PC-9 (cell line): ENCODE results near the gene NCAN. TPM values are rescaled to one million over a fixed set of nuclear protein-coding genes. Genes with fewer than 3 reads are reported as not detected.

Source experiments
- BruUV-seq: library from RNA; stranded (reverse); fragments of 400-500 nt; replicated peaks from 2 replicates; lab custom pipeline; 2021; lab: Mats Ljungman, UMichigan
- CTCF ChIA-PET: fragments of 300-600 bp; sonication (Branson Sonifier 250); formaldehyde crosslinking; loops from one replicate; lab custom pipeline; 2022; ENCODE audit warnings: antibody characterized with exemption; lab: Charles Lee
- POLR2A ChIA-PET: fragments of 300-600 bp; sonication (Branson Sonifier 250); formaldehyde crosslinking; loops from one replicate; lab custom pipeline; 2022; ENCODE audit warnings: antibody characterized with exemption; ENCODE audit not compliant: unreplicated experiment; lab: Charles Lee
- DNase-seq, 2 experiments: peaks; one replicate each; pipeline versions ENCODE4 v3.0.0 to v3.0.0-alpha.2; 2015 to 2022; ENCODE audit warnings: mixed read lengths in 1 of 2
- H2AFZ ChIP-seq: fragments of 200-600 bp; sonication (generic); 2 replicates; pipeline ENCODE4 v1.8.1; 2017; ENCODE audit warnings: antibody characterized with exemption
- H3F3A ChIP-seq: fragments of 200-600 bp; sonication (generic); 2 replicates; pipeline ENCODE4 v1.8.1; 2017; ENCODE audit warnings: antibody characterized with exemption, mild to moderate bottlenecking, low read depth; ENCODE audit not compliant: insufficient read depth
- H3K27ac ChIP-seq: fragments of 200-600 bp; sonication (generic); 2 replicates; pipeline ENCODE4 v1.6.1; 2016; ENCODE audit warnings: mixed run types
- H3K27me3 ChIP-seq: fragments of 200-600 bp; sonication (generic); 2 replicates; pipeline ENCODE4 v1.6.1; 2016; ENCODE audit warnings: low read depth, mixed run types; ENCODE audit not compliant: insufficient read depth
- H3K36me3 ChIP-seq: fragments of 200-600 bp; sonication (generic); 2 replicates; pipeline ENCODE4 v1.6.1; 2016; ENCODE audit warnings: low read depth, mixed run types
- H3K4me1 ChIP-seq: fragments of 200-600 bp; sonication (generic); replicated peaks from 2 replicates; pipeline ENCODE4 v1.6.1; 2016; ENCODE audit warnings: mixed run types; ENCODE audit not compliant: insufficient read depth
- H3K4me2 ChIP-seq: fragments of 200-600 bp; sonication (generic); 2 replicates; pipeline ENCODE4 v1.6.1; 2017; ENCODE audit warnings: mixed run types
- H3K4me3 ChIP-seq: fragments of 200-600 bp; sonication (generic); 2 replicates; pipeline ENCODE4 v1.6.1; 2016; ENCODE audit warnings: mixed run types
- H3K79me2 ChIP-seq: fragments of 200-600 bp; sonication (generic); 2 replicates; pipeline ENCODE4 v1.6.1; 2017; ENCODE audit warnings: low read depth, mixed run types
- H3K9me2 ChIP-seq: fragments of 200-600 bp; sonication (generic); 2 replicates; pipeline ENCODE4 v1.8.1; 2017; ENCODE audit warnings: mild to moderate bottlenecking; ENCODE audit not compliant: insufficient read depth
- H3K9me3 ChIP-seq: fragments of 200-600 bp; sonication (generic); 2 replicates; pipeline ENCODE4 v1.8.1; 2016; ENCODE audit warnings: low read depth; ENCODE audit not compliant: insufficient read depth
- H4K20me1 ChIP-seq: fragments of 200-600 bp; sonication (generic); 2 replicates; pipeline ENCODE4 v1.8.1; 2017; ENCODE audit not compliant: insufficient read depth
- EZH2 ChIP-seq: fragments of 200-600 bp; sonication (generic); IDR thresholded peaks from 2 replicates; pipeline ENCODE4 v1.8.0; 2017; ENCODE audit warnings: antibody characterized with exemption, low read depth
- intact Hi-C: fragments of 100-400 bp; cut with micrococcal nuclease; formaldehyde crosslinking; loops from one replicate; pipeline ENCODE4 v1.10.0; 2022; ENCODE audit not compliant: unreplicated experiment
- total RNA-seq: library from RNA; stranded (reverse); gene quantifications from 2 replicates; pipeline ENCODE4 v1.2.3, GENCODE V29; 2021
- TF ChIP-seq, protein P1 (sequence below): fragments of 200-600 bp; sonication (generic); conservative IDR thresholded peaks from 2 replicates; pipeline ENCODE4 v1.6.1; 2017; ENCODE audit warnings: mixed run types, antibody characterized with exemption, mild to moderate bottlenecking, moderate library complexity

NCAN gene
- total RNA-seq, 1 experiment from 2014 or later: not detected

DNA sequence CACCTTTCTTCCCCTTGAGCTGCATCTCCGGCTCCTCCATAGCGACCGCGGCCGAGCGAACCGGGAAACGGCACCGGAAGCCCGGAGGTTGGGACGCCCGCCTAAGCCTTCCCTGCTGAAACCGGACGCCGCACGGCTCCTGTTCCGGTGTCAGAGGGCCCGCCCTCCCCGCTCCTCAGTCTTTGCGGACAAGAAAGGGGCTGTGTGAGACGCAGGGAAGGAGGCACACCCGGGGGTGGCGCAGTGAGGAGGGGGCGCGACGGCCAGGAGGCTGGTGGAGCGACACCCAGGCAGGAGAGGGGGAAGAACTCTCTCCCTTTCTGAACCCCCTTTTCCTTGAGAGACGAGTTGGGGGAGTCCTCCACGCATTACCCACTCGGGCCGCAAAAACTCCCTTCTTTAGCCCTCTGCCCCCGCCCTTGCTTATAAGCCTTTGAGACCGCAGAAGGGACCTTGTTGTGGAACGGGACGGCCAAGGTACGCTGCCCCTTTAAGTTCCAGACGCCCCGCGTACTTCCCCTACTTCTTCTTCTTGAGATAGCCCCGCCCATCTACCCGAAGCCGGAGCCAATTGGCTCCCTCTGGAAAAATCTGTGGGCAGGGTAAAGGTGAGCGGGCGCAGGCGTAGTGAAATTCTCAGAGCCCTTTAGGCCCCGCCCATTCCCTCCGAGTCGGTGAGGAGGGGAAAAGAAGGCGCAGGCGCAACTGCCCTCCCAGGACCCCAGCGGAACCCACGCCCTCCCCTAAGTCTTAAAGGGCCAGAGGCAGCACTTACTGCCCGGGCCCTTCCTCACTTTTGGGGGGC is 19.5 kb upstream of the NCAN start, which contains the start of the genes BORCS8 and RFXANK:
Gene BORCS8, minus strand, starts transcription at position 75 of the 805 bp plus-strand sequence. Its CDS starts 35 bp downstream, at position 40.
Gene RFXANK, plus strand, starts transcription at position 181 of the 805 bp plus-strand sequence. CDS start 1,689 bp downstream, outside the sequence.
- peaks cover 43% of the 10 kb centered on the region for H3K79me2 ChIP-seq
- TF ChIP-seq EZH2: no peak
- TF ChIP-seq, protein P1, sequence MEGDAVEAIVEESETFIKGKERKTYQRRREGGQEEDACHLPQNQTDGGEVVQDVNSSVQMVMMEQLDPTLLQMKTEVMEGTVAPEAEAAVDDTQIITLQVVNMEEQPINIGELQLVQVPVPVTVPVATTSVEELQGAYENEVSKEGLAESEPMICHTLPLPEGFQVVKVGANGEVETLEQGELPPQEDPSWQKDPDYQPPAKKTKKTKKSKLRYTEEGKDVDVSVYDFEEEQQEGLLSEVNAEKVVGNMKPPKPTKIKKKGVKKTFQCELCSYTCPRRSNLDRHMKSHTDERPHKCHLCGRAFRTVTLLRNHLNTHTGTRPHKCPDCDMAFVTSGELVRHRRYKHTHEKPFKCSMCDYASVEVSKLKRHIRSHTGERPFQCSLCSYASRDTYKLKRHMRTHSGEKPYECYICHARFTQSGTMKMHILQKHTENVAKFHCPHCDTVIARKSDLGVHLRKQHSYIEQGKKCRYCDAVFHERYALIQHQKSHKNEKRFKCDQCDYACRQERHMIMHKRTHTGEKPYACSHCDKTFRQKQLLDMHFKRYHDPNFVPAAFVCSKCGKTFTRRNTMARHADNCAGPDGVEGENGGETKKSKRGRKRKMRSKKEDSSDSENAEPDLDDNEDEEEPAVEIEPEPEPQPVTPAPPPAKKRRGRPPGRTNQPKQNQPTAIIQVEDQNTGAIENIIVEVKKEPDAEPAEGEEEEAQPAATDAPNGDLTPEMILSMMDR: no peak

DNA sequence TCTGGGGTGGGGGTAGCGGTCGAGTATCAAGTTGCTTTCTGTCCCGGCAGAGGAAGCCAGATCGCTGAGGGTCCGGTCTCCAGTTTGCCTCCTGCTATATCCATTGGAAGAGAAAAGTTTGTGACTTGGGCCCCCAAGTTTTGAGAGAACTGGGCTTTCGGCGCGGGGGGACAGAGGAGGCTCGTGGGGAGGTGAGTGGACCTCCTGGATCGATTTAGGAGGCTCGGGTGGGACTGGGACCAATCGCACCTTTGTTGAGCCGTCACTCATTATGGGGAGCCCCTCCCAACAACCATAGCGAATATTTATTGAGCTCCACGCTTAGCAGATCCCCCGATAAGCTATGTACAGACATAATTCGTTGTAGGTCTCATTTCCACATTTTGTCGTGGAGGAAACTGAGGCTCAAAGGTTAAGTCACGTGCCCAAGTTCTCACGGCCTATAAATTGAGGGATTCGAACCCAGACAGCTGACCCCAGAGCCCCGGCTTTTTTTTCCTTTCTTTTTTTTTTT is 18.8 kb upstream of the NCAN start:
- peak overlapping the region; percentile 84 for H3K4me3 ChIP-seq
- no peak for DNase-seq
- no peaks in the 10 kb centered on the region for H3K9me3 ChIP-seq
- ChIA-PET CTCF (interaction anchor here (0.5 to 0.9 kb wide), 3 partner anchors 9 to 409 kb away, joined by 3 to 6 read pairs (median 3); no protein-coding TSS in a partner anchor), POLR2A (interaction anchor here (0.6 to 1.3 kb wide), 2 partner anchors 10 to 295 kb away, joined by 7 to 66 read pairs; partner anchors contain the start of gene NR2C2AP)
- peaks cover 2% of the 10 kb centered on the region for H3F3A ChIP-seq
- H3K27me3 ChIP-seq: no peaks in the 10 kb centered on the region
- intact Hi-C loops: loop anchor here (5.0 kb wide), 1 partner anchor 129 kb away; the partner anchor contains the start of genes MAU2 and SUGP1
- peaks cover 22% of the 10 kb centered on the region for H3K4me1 ChIP-seq
- H2AFZ ChIP-seq: peak overlapping the region; percentile 92
- H3K4me2 ChIP-seq: peak overlapping the region; percentile 84
- H3K27ac ChIP-seq: no peak overlapping the region
- H3K9me2 ChIP-seq: no peaks in the 10 kb centered on the region
- H4K20me1 ChIP-seq: no peaks in the 10 kb centered on the region
- TF ChIP-seq EZH2: no peak
- TF ChIP-seq, protein P1: no peak
- H3K79me2 ChIP-seq: peaks cover 43% of the 10 kb centered on the region
- BruUV-seq: TSS peak; percentile 64
- 0 out of 2 replicates have a peak, but pooled peaks cover 9% of the 10 kb centered on the region for H3K36me3 ChIP-seq

More for the DNA sequence above, 19.5 kb upstream of the NCAN start, which contains the start of the genes BORCS8 and RFXANK:
- POLR2A ChIA-PET: interaction anchor here (0.6 to 1.3 kb wide), 3 partner anchors 11 to 296 kb away, joined by 3 to 66 read pairs (median 7); partner anchors contain the start of gene NR2C2AP
- H3K9me2 ChIP-seq: no peaks in the 10 kb centered on the region
- H3K9me3 ChIP-seq: no peaks in the 10 kb centered on the region
- H3K36me3 ChIP-seq: 0 out of 2 replicates have a peak, but pooled peaks cover 9% of the 10 kb centered on the region
- H3K4me1 ChIP-seq: peaks cover 22% of the 10 kb centered on the region
- no peaks in the 10 kb centered on the region for H3F3A ChIP-seq
- CTCF ChIA-PET: interaction anchor here (0.5 to 0.7 kb wide), 3 partner anchors 28 to 410 kb away, joined by 3 to 6 read pairs (median 5); no protein-coding TSS in a partner anchor
- no TSS peak for BruUV-seq
- H3K27me3 ChIP-seq: no peaks in the 10 kb centered on the region
- H4K20me1 ChIP-seq: no peaks in the 10 kb centered on the region
- H2AFZ ChIP-seq: peak within 1 kb of the TSS; percentile 99
- peak; percentile 98 to 99 for DNase-seq
- intact Hi-C loops: loop anchor here (5.0 kb wide), 1 partner anchor 130 kb away; the partner anchor contains the start of genes MAU2 and SUGP1
- peak within 1 kb of the TSS; percentile 84 for H3K4me2 ChIP-seq
- peak within 1 kb of the TSS; percentile 84 for H3K4me3 ChIP-seq
- peak within 1 kb of the TSS; percentile 85 for H3K27ac ChIP-seq

DNA sequence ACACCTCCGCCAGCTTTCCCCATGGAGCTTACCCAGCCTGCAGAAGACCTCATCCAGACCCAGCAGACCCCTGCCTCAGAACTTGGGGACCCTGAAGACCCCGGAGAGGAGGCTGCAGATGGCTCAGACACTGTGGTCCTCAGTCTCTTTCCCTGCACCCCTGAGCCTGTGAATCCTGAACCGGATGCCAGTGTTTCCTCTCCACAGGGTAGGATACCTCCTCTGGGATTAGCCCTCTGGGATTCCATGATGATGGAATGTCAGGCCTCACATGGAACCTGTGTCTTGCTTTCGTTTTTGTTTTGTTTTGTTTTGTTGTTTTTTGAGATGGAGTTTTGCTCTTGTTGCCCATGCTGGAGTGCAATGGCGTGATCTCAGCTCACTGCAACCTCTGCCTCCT is 17.8 kb upstream of the NCAN start:
- H3K4me2 ChIP-seq: peak overlapping the region; percentile 84
- 0 out of 2 replicates have a peak, but pooled peaks cover 9% of the 10 kb centered on the region for H3K36me3 ChIP-seq
- H3K9me3 ChIP-seq: no peaks in the 10 kb centered on the region
- DNase-seq: no peak
- intact Hi-C loops: loop anchor here (5.0 kb wide), 1 partner anchor 128 kb away; the partner anchor contains the start of genes MAU2 and SUGP1
- H3K4me3 ChIP-seq: peak overlapping the region; percentile 84; the same call in 1 of the 2 replicates
- BruUV-seq: no TSS peak
- H2AFZ ChIP-seq: no peak overlapping the region
- H3K9me2 ChIP-seq: no peaks in the 10 kb centered on the region
- H3K79me2 ChIP-seq: peaks cover 43% of the 10 kb centered on the region
- no peaks in the 10 kb centered on the region for H3K27me3 ChIP-seq
- ChIA-PET CTCF (interaction anchor here (0.9 kb wide), 1 partner anchor 8 kb away, joined by 3 read pairs; no protein-coding TSS in a partner anchor), POLR2A (no interaction called here)
- no peak overlapping the region for H3K27ac ChIP-seq
- peaks cover 4% of the 10 kb centered on the region for H3F3A ChIP-seq
- TF ChIP-seq, protein P1: no peak
- no peak for TF ChIP-seq EZH2
- peaks cover 22% of the 10 kb centered on the region for H3K4me1 ChIP-seq
- no peaks in the 10 kb centered on the region for H4K20me1 ChIP-seq
